Measurements from ENCODE around the gene S100A2. TPM values are rescaled to one million over a fixed set of nuclear protein-coding genes. Genes with fewer than 3 reads are reported as not detected.
A peak's percentile ranks its signal among the peaks of the same experiment; 100 is the strongest.
"Not testable (repeated sequence)": the region's sequence is repeated elsewhere in the genome, so short reads cannot be mapped to it uniquely, and the experiment has no call there.

Gene S100A2
- total and polyA plus RNA-seq, 4 donors = 0.40 to 1.2 (median 0.81) TPM; not detected in 1

DNA sequence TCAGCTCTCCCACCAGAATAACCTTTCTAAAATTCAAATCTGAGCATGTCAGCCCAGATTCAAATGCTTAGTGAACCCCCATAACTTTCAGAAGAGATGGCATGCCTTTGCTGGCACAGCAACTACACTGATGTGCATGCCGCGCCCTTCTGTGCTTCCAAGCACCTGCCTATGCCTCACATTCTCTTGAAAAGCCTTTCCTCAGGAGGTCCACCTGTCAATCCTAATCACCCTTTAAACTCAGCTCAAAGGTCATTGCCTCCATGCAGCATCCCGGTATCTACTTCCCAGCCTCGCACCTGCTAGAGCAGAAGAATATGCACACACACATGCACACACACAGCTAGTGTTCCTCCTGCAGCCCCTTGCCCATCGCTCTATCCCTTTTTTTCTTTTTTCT, 5.2 kb upstream of the S100A2 start:
- DNase-seq (ENCODE audit: low read depth in 4 of 6, low spot score in 6 of 6) = no peak
- 90% methylated on average over 4 of the region's 5 CpGs for WGBS (ENCODE audit: insufficient coverage)
- H3K27ac ChIP-seq (ENCODE audit: low read depth, low read length) = no peak overlapping the region

DNA sequence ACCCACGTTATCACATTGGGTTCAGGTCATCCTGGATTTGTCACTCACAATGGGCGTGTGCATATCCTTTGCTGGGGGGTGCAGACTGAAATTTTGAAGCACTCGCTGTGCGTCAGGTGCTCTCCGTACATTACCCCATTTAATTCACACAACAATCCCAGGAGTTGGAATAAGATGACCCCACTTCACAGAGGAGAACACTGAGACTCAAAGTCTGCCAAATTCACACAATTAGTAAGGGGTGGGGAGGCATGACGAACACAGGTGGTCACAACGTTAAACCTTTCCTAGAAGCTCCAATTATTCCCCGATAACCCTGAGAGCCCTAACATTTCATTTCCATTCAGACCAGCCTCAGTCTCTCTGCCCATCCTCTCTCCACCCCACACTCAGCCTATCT, 3.8 kb upstream of the S100A2 start:
- H3K27me3 ChIP-seq (ENCODE audit: control insufficient read depth, insufficient read depth, low read length) = no peaks in the 10 kb centered on the region
- no peak for DNase-seq (ENCODE audit: low read depth in 4 of 6, low spot score in 6 of 6)
- H3K27ac ChIP-seq (ENCODE audit: low read depth, low read length) = no peak overlapping the region
- H3K4me1 ChIP-seq (ENCODE audit: control insufficient read depth, insufficient read depth, low read length) = peaks cover 40% of the 10 kb centered on the region
- H3K9me3 ChIP-seq (ENCODE audit: control insufficient read depth, insufficient read depth, low read length) = no peaks in the 10 kb centered on the region
- no peak overlapping the region for H3K4me3 ChIP-seq (ENCODE audit: low read depth, low read length)
- no peaks in the 10 kb centered on the region for H3K36me3 ChIP-seq (ENCODE audit: control insufficient read depth, insufficient read depth, low read length)
- WGBS (ENCODE audit: insufficient coverage) = 93% methylated on average over 4 of the region's 8 CpGs

More for the DNA sequence above, 5.2 kb upstream of the S100A2 start:
- Histone ChIP-seq H3K27me3 (ENCODE audit: control insufficient read depth, insufficient read depth, low read length) (no peaks in the 10 kb centered on the region), H3K36me3 (ENCODE audit: control insufficient read depth, insufficient read depth, low read length) (no peaks in the 10 kb centered on the region), H3K9me3 (ENCODE audit: control insufficient read depth, insufficient read depth, low read length) (no peaks in the 10 kb centered on the region), H3K4me1 (ENCODE audit: control insufficient read depth, insufficient read depth, low read length) (peaks cover 34% of the 10 kb centered on the region), H3K4me3 (ENCODE audit: low read depth, low read length) (no peak overlapping the region)

DNA sequence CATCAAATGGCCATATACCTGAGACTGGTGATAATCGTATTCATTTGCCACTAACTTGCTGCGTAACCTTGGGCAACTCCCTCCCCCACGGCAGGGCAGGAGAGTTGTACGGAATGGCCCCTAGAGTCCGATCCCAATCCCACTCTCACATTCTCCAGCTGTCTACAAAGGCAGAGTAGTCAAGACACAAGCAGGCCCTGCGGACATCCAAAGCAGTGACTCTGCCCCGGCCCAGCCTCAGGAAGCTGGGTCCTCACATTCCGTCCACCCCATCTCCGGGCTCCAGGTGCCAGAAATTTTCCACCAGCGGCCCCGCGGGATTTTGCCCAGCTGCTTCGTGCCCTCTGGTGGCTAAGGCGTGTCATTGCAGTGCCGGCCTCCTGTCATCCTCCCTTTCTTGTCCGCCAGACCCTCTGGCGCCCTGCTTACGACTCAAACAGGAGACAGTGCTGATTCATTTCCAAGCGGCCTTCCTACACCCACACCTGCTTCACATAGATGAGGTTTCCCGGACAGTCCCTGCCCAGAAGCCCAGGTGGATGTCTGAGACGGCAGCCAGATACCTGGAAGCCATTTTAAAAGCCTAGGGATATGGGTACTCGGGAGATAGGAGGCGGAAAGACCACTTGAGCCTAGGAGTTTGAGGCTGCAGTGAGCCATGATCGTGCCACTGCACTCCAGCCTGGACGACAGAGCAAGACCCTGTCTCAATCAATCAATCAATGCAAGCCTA, 2.9 kb upstream of the S100A2 start:
- no peak overlapping the region for H3K27ac ChIP-seq (ENCODE audit: low read depth, low read length)
- DNase-seq (ENCODE audit: low read depth in 4 of 6, low spot score in 6 of 6) = peak in 5 of 6 donors; percentile 50 to 92 (median 63)
- no peaks in the 10 kb centered on the region for H3K27me3 ChIP-seq (ENCODE audit: control insufficient read depth, insufficient read depth, low read length)
- WGBS (ENCODE audit: insufficient coverage) = 10% methylated on average over 21 of the region's 25 CpGs
- peaks cover 40% of the 10 kb centered on the region for H3K4me1 ChIP-seq (ENCODE audit: control insufficient read depth, insufficient read depth, low read length)
- H3K36me3 ChIP-seq (ENCODE audit: control insufficient read depth, insufficient read depth, low read length) = no peaks in the 10 kb centered on the region
- H3K9me3 ChIP-seq (ENCODE audit: control insufficient read depth, insufficient read depth, low read length) = no peaks in the 10 kb centered on the region
- peak overlapping the region; percentile 11 for H3K4me3 ChIP-seq (ENCODE audit: low read depth, low read length)

DNA sequence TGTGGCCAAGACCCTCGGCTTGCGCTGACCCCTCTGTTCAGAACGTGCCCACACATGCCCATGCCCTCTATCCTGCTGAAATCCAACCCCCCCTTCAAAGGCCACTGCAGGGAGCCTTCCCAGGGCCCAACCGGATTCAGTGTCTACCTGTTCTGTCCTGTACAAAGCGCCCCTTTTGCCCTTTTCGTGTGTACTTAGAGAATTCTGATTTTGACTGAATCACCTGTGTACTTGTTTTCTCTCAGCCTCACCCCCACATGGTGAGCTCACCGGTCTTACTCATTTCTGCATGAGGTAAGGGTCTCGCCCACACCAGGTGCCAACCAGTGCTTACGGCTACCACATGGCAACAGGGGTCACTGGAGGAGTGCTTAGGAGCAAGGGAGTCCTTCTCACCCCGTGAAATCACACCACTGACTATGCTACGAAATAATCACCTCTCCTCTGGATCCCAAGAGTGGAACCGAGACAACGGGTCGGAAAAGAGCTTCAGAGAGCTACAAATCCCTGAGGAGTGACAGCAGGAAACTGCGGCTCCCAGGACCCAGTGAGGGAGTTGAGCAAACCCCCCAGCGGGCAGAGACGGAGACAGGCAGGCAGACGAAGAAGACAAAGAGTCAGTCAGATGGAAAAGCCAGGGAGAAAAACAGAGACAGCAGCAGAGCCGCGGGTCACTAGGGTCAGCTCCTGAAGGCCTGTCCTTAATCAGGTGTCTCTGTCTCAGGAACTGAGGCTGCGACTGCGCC, 2.1 kb upstream of the S100A2 start:
- H3K4me1 ChIP-seq (ENCODE audit: control insufficient read depth, insufficient read depth, low read length) = peaks cover 40% of the 10 kb centered on the region
- H3K36me3 ChIP-seq (ENCODE audit: control insufficient read depth, insufficient read depth, low read length) = no peaks in the 10 kb centered on the region
- H3K27ac ChIP-seq (ENCODE audit: low read depth, low read length) = no peak overlapping the region
- no peak for DNase-seq (ENCODE audit: low read depth in 4 of 6, low spot score in 6 of 6)
- no peak overlapping the region for H3K4me3 ChIP-seq (ENCODE audit: low read depth, low read length)
- no peaks in the 10 kb centered on the region for H3K9me3 ChIP-seq (ENCODE audit: control insufficient read depth, insufficient read depth, low read length)
- 64% methylated on average over 20 of the region's 22 CpGs for WGBS (ENCODE audit: insufficient coverage)
- no peaks in the 10 kb centered on the region for H3K27me3 ChIP-seq (ENCODE audit: control insufficient read depth, insufficient read depth, low read length)

DNA sequence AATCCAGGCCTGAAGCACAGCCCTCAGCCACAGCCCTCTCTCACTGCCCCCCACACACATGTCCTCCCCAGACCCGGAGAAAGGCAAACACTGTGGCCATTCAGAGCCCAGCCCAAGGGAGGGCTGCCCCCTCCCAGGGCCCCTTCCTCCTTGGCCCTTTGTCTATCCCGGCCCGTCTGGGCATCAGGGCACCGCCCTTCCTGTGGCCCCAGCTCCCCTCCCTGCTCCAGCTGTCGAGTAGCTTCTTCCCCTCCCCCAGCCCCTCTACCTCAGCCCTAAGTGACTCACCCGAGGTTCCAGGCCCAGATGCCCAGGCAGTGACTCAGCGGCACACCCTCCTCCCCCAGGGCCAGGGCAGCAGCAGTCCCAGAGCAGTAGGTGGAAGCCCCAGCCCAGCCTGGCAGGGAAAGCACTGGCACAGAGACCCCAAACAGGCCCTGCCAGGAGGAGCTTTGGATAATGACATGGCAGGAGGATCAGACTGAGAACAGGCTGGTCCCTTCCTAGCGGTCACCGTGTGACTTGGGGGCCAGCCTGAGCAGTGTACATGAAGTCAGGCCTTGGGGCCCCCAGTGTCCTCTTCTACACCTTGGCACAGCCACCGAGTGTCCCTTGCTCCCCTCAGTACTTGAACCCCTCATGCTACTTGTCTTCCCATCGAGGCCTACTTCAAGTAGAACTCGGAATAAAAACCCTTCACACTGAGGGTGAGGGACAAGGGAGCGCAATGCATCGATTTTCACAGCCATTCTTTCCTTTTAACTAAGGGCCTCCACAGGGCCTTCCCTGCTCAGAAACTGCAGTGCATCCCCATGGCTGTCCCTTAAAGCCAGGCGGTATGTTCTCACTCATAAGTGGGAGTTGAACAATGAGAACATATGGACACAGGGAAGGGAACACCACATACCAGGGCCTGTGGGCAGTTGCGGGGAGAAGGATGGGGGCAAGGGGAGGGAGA, 1.0 kb upstream of the S100A2 start:
- Histone ChIP-seq H3K27me3 (ENCODE audit: control insufficient read depth, insufficient read depth, low read length) (no peaks in the 10 kb centered on the region), H3K36me3 (ENCODE audit: control insufficient read depth, insufficient read depth, low read length) (no peaks in the 10 kb centered on the region), H3K4me1 (ENCODE audit: control insufficient read depth, insufficient read depth, low read length) (peaks cover 34% of the 10 kb centered on the region), H3K9me3 (ENCODE audit: control insufficient read depth, insufficient read depth, low read length) (no peaks in the 10 kb centered on the region), H3K4me3 (ENCODE audit: low read depth, low read length) (no peak overlapping the region), H3K27ac (ENCODE audit: low read depth, low read length) (peak overlapping the region; percentile 54)
- peak in 2 of 6 donors; percentile 16 to 59 for DNase-seq (ENCODE audit: low read depth in 4 of 6, low spot score in 6 of 6)
- WGBS (ENCODE audit: insufficient coverage) = 48% methylated on average over 15 of the region's 16 CpGs

DNA sequence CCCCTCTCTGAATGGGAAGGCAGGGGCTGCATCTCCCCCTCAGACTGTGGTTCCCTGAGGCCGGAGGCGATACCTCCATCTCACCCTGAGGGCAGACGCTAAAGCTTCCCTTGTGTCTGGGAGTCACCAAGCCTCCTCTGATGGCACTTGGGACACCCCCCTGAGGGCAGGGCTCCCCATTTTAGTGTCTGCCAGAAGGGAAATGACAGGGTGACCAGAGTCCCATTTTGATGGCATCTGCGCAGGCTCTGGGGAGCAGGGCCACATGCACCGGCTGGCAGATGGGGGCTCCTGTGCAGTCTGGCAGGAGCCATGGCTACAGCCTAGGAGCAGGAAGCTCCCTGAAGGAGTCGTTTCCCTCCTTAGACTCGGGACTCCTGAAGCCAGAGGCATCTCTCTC, 1.7 kb downstream of the S100A2 start:
- H3K9me3 ChIP-seq (ENCODE audit: control insufficient read depth, insufficient read depth, low read length) = no peaks in the 10 kb centered on the region
- peaks cover 34% of the 10 kb centered on the region for H3K4me1 ChIP-seq (ENCODE audit: control insufficient read depth, insufficient read depth, low read length)
- 85% methylated on average over 6 of the region's 7 CpGs for WGBS (ENCODE audit: insufficient coverage)

DNA sequence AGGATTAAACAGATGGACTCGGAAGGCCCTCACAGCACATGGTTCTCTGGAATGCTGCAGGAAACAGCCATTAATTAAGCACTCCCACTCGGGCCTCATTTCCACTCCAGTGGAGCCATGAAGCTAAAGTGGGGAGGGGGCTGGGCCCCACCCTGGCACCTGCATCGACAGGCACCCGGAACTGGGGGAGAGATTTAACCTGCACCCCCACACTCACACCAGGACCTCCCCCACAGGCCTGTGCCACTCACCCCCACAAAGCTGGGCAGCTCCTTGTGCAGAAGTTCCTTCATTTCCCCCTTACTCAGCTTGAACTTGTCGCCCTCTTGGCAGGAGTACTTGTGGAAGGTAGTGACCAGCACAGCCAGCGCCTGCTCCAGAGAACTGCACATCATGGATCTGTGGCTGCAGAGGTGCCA, 2.2 kb downstream of the S100A2 start:
- WGBS (ENCODE audit: insufficient coverage) = 63% methylated on average over 4 of the region's 6 CpGs
- no peak for DNase-seq (ENCODE audit: low read depth in 4 of 6, low spot score in 6 of 6)
- Histone ChIP-seq H3K4me1 (ENCODE audit: control insufficient read depth, insufficient read depth, low read length) (peaks cover 29% of the 10 kb centered on the region), H3K4me3 (ENCODE audit: low read depth, low read length) (no peak overlapping the region), H3K9me3 (ENCODE audit: control insufficient read depth, insufficient read depth, low read length) (no peaks in the 10 kb centered on the region), H3K27me3 (ENCODE audit: control insufficient read depth, insufficient read depth, low read length) (no peaks in the 10 kb centered on the region), H3K27ac (ENCODE audit: low read depth, low read length) (no peak overlapping the region), H3K36me3 (ENCODE audit: control insufficient read depth, insufficient read depth, low read length) (no peaks in the 10 kb centered on the region)

More for the DNA sequence above, 1.7 kb downstream of the S100A2 start:
- no peak overlapping the region for H3K27ac ChIP-seq (ENCODE audit: low read depth, low read length)
- no peak for DNase-seq (ENCODE audit: low read depth in 4 of 6, low spot score in 6 of 6)
- no peak overlapping the region for H3K4me3 ChIP-seq (ENCODE audit: low read depth, low read length)
- no peaks in the 10 kb centered on the region for H3K27me3 ChIP-seq (ENCODE audit: control insufficient read depth, insufficient read depth, low read length)
- no peaks in the 10 kb centered on the region for H3K36me3 ChIP-seq (ENCODE audit: control insufficient read depth, insufficient read depth, low read length)

DNA sequence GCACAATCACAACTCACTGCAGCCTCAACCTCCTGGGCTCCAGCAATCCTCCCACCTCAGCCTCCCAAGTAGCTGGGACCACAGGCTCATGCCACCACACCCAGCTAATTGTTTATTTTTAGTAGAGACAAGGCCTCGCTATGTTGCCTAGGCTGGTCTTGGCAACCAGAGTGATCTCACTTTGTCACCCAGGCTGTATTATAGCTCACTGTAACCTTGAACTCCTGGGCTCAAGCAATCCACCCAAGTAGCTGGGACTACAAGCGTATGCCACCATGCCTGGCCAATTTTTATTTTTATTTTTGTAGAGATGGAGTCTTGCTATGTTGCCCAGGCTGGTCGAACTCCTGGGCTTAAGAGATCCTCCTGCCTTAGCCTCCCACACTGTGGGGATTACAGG, 3.6 kb downstream of the S100A2 start:
- not testable (repeated sequence) for H3K4me3 ChIP-seq (ENCODE audit: low read depth, low read length); H3K27ac ChIP-seq (ENCODE audit: low read depth, low read length); H3K36me3 ChIP-seq (ENCODE audit: control insufficient read depth, insufficient read depth, low read length); DNase-seq (ENCODE audit: low read depth in 4 of 6, low spot score in 6 of 6); H3K9me3 ChIP-seq (ENCODE audit: control insufficient read depth, insufficient read depth, low read length); H3K27me3 ChIP-seq (ENCODE audit: control insufficient read depth, insufficient read depth, low read length)
- peaks cover 18% of the 10 kb centered on the region for H3K4me1 ChIP-seq (ENCODE audit: control insufficient read depth, insufficient read depth, low read length)
- 100% methylated on average over 1 of the region's 3 CpGs for WGBS (ENCODE audit: insufficient coverage)

DNA sequence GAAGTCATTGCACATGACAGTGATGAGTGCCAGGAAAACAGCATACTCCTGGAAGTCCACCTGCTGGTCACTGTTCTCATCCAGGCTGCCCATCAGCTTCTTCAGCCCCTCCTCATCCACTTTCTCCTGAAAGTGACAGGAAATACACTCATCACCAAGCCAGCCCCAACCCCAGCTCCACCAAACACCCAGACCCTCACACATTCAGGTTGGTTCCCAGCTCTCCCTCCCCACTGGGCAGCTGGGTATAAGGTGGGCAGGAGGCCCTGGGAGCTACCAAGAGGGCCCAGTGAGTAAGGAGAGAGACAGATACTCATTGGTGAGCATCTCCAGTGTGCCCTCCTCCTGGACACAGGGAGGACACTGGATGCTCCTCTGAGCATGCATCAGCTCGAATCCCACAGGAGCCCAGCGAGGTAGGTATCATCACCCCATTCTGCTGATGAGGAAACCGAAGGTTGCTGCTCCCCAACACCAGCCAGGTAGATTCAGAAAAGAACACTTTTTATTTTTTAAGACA, 4.1 kb downstream of the S100A2 start:
- H3K27me3 ChIP-seq (ENCODE audit: control insufficient read depth, insufficient read depth, low read length) = no peaks in the 10 kb centered on the region
- no peak overlapping the region for H3K4me3 ChIP-seq (ENCODE audit: low read depth, low read length)
- H3K9me3 ChIP-seq (ENCODE audit: control insufficient read depth, insufficient read depth, low read length) = no peaks in the 10 kb centered on the region
- peaks cover 13% of the 10 kb centered on the region for H3K4me1 ChIP-seq (ENCODE audit: control insufficient read depth, insufficient read depth, low read length)
- H3K36me3 ChIP-seq (ENCODE audit: control insufficient read depth, insufficient read depth, low read length) = no peaks in the 10 kb centered on the region
- DNase-seq (ENCODE audit: low read depth in 4 of 6, low spot score in 6 of 6) = no peak
- WGBS (ENCODE audit: insufficient coverage) = 97% methylated on average over 3 of the region's 3 CpGs
- no peak overlapping the region for H3K27ac ChIP-seq (ENCODE audit: low read depth, low read length)
